Myocyte (in vitro differentiated cells): ENCODE data around the gene UQCRFS1. TPM values are rescaled to one million over a fixed set of nuclear protein-coding genes. Genes with fewer than 3 reads are reported as not detected.
"Not testable (repeated sequence)": the region's sequence is repeated elsewhere in the genome, so short reads cannot be mapped to it uniquely, and the experiment has no call there.

ENCODE experiments used
- DNase-seq: peaks from one replicate; pipeline ENCODE4 v3.0.0-alpha.2; 2012; ENCODE audit warnings: low read depth
- total RNA-seq: library from RNA; depleted of rRNA; stranded (reverse); fragments of >200 nt; gene quantifications from 2 replicates; pipeline ENCODE4 v1.2.3, GENCODE V29; 2014

UQCRFS1 gene
- total RNA-seq, 1 donor from 2014 or later = 65.4 TPM

- no peak for DNase-seq
These were observed 2.4 kb upstream of the UQCRFS1 start for GRCh38 chr19:29215322-29215845.

DNA sequence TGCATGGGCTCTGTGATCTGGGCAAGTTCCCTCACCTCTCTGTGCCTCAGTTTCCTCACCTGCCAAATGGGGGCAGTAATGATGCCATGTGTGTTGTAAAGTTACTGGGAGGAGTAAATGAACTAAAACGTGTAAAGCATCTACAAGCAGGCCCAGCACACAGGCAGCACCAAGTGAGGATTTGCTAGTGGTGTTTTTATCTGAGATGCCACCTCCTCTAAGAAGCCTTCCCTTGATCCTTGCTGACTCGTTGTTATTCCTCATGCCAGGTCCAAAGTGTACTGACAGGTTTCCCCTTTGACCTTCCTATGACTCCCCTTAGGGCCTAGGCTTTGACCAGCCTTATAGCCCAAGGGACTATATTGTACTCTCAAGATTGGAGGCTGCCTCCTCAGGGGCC is 1.5 kb upstream of the UQCRFS1 start:
- no peak for DNase-seq

DNA sequence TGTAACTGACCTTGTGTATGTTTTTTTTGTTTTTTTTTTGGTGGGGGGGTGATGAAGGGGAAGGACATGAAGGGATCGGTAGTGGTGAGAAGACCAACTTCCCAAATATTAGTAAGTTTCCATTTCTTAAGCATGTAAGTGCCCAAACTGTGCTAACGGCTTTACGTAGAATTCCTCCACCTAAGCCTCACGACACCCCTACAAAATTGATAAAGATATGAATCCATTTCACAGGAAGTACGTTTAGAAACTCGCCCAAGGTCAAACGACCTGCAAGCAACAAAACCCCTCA is 649 bp downstream of the UQCRFS1 start:
- no peak for DNase-seq

DNA sequence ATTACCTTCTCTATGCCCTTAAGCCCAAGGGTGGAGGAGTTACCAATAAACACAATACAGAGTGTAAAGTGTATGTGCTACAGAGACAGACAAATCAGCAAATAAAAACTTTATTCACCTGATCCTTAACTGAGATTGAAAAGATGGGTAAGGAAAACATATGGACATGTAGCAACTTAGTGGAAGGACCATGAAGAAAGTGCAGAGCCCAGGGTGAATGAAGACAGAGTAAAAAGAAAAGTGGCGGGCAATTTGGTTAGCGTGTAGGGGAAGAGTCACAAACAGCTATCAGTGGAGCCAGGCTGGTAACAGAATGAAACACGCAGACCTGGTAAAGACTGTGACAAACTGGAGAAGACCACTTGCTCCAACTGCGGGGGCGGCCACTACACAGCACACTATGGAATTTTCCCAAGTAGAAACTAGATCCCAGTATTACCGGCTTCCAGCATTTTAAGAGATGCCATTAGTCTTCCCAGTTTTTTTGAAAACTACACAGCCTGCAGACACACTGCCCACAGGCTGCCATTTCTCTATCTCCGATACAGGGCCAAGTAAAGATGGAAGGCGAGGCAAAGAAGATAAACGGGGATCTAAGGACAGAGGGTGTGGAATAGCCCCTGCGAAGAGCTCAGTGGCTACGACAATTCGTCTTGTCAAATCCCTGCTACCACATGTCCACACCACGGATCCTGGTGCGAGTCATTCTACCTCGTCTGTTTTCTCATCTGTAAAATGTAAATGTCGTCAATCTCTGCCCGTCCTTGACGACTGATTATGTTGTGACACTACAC is 1.2 kb downstream of the UQCRFS1 start:
- DNase-seq = peak; percentile 25

DNA sequence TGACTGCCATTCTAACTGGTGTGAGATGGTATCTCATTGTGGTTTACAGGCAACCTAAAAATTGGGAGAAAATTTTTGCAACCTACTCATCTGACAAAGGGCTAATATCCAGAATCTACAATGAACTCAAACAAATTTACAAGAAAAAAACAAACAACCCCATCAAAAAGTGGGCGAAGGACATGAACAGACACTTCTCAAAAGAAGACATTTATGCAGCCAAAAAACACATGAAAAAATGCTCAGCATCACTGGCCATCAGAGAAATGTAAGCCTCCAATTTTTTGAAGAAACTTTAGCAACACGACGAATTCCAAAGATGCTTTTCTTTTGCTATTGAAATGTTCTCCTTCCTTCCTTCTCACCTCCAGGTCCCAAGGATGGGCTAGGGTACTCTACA is 1.9 kb downstream of the UQCRFS1 start:
- DNase-seq = not testable (repeated sequence)

- DNase-seq = not testable (repeated sequence)
These were observed 2.4 kb downstream of the UQCRFS1 start for GRCh38 chr19:29210502-29210901.

- not testable (repeated sequence) for DNase-seq
These were observed 5.4 kb downstream of the UQCRFS1 start for GRCh38 chr19:29207403-29208187.

DNA sequence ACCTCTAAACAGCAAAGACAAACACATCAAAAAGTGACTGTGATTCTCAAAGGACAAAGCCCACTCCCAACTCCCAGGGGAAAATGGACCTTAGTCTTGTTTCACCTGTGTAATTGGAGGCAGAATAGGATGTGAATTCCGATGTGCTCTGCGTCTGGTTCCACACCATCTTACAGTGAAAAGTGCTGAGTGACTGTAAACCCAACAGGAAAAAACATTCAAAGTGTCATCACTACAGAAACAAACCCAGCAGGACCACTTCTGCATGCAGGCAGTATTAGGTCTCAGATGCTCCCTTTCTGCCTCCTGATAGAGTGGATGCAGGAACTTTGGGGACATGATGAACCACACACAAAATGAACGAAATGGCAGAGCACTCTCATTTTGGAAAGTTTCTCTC is 6.5 kb downstream of the UQCRFS1 start:
- DNase-seq = no peak

DNA sequence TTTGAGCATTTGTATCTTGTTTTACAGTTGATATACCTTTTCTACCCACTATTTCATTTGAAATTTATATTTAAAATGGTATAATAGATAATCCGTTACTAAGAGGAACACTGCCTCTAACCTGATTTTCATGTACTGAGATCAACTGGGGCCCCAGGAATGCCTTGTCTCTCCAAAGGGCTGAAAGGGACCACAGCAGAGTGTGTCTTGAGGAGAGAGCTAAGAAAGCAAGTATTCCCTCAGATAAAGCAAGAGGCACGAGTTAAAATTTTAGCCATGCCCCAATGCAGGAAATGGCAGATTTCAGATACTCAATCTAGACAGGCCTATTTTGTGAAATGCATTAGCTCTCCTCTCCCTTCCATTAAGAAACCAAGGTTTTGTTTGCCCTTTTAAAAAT is 10.7 kb downstream of the UQCRFS1 start:
- DNase-seq = no peak

DNA sequence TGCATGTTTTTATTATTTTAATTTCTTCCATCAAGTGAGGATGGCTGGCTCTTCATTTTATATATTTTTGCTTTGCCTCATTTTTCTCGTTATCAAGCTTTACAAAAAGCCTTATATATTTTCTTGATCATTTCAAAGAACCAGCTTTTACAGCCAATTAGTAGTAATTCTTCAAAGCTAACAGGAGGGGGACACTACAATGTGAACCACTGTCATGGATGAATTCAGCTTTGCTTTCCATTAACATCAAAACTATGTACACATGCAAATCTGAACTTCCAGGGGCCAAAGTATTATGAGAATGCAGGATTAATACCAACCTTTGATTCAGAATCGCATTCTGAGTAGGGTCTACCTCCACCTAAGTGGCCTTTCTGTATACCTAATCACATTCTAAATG is 11.1 kb downstream of the UQCRFS1 start:
- DNase-seq = no peak

DNA sequence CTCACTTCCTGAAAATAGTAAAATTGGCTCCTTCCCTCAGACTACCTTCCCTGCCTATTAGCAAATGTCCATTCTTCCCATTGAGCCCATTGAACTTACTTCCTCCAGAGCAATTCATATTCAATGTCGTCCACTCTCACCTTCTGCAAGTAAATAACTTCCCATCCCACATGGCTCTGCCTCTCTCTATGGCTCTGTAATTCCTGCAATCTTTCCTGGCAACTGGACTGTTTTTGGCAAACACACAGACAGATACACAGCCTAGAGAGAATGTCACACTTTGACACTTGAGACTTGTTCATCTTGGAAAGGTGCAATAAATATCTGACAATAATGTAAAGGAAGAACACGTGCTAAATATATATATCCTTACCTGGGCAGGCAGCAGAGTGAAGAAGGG is 18.3 kb downstream of the UQCRFS1 start:
- DNase-seq = no peak

DNA sequence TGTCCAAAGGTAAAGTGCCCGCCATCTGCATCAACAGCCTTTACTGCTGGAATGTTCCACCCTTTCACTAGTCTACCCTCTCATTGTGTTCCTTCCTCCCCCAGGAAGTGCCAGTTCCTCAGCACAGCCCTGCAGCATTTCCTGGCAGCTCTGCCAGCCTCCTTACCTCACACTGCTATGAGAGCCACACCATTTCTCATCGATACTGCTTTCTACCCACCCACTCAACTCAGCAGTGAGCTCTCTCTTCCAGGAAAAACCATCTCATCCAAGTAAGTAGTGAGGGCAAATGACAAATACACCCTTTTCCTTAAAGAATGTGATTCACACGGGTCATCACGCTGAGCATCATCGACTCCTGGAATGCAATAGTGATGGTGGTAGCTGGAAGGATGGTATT is 19.8 kb downstream of the UQCRFS1 start:
- no peak for DNase-seq

- no peak for DNase-seq
These were observed 21.9 kb downstream of the UQCRFS1 start for GRCh38 chr19:29191005-29191404.

DNA sequence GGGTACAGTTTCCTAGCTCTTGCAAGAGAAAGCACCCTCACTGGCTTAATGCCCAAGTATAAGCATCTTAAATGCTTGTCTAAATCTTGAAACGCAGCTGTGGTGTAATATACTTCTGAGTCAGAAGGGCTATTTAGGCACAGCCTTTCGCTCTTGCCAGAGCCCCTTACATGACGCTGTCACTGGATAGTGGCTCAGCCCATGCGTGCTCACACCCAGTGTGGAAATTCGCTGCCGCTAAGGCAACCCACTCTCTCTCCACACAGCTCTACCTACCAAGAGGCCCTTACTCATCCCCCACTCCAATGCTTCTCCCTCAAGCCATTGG is 24.0 kb downstream of the UQCRFS1 start:
- DNase-seq = no peak

GRCh38 chr19:29188289-29189032 is 24.5 kb downstream of the UQCRFS1 start:
- no peak for DNase-seq

DNA sequence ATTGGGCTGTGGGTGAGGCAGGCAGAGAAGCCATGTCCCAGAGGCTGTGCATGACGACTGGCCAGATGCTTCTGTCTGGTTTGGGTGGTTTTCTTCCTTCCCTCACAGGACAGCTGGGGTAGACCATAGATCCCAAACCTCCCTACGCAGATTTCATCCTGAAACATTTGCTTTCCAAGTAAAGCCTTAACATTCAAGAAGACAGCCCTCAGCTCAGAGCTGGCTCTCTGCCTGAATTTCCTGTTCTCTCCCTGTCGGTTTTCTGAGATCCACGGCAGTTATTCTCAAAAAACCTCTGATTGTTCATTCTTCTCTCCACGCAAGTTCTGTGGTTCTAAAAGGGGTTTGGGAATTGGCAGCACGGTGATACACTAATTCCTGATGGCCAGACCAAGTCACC is 25.3 kb downstream of the UQCRFS1 start:
- DNase-seq = no peak

- no peak for DNase-seq
These were observed 27.5 kb downstream of the UQCRFS1 start for GRCh38 chr19:29185427-29185826.

- no peak for DNase-seq
These were observed 35.8 kb downstream of the UQCRFS1 start for GRCh38 chr19:29176981-29177754.

GRCh38 chr19:29173896-29174295 is 39.1 kb downstream of the UQCRFS1 start:
- no peak for DNase-seq

- DNase-seq = no peak
These were observed 40.6 kb downstream of the UQCRFS1 start for GRCh38 chr19:29172302-29172701.

GRCh38 chr19:29171525-29171924 is 41.4 kb downstream of the UQCRFS1 start:
- DNase-seq = no peak
